Measurements from ENCODE around the gene FMC1.
"Not testable (repeated sequence)": the region's sequence is repeated elsewhere in the genome, so short reads cannot be mapped to it uniquely, and the experiment has no call there.

FMC1 gene

GRCh38 chr7:139355320-139355719 is 14.2 kb downstream of the FMC1 start:
- Histone ChIP-seq H3K36me3 (replicated peaks; ENCODE audit: insufficient read depth, low read length) (no peaks in the 10 kb centered on the region), H3K27ac (ENCODE audit: low read length) (no peak overlapping the region), H3K4me1 (ENCODE audit: low read length) (no peaks in the 10 kb centered on the region), H3K4me3 (ENCODE audit: low read length) (no peak overlapping the region), H3K9ac (ENCODE audit: low read length) (no peak overlapping the region), H3K79me2 (ENCODE audit: low read length) (peaks cover 11% of the 10 kb centered on the region), H4K20me1 (ENCODE audit: insufficient read depth, low read length) (no peaks in the 10 kb centered on the region), H3K9me3 (replicated peaks; ENCODE audit: insufficient read depth, low read length) (no peaks in the 10 kb centered on the region), H3K27me3 (replicated peaks; ENCODE audit: insufficient read depth, low read length) (no peaks in the 10 kb centered on the region), H2AFZ (ENCODE audit: low read length) (no peak overlapping the region), H3K4me2 (ENCODE audit: low read depth, low read length) (no peak overlapping the region), H3K9me2 (replicated peaks; ENCODE audit: insufficient read depth, low read length) (no peaks in the 10 kb centered on the region), H3F3A (ENCODE audit: insufficient read depth, low read length) (peaks cover 22% of the 10 kb centered on the region)
- no peak for TF ChIP-seq CTCF (IDR thresholded peaks at IDR 0.05; ENCODE audit: low read length)
- TF ChIP-seq EZH2 (optimal IDR thresholded peaks at IDR 0.05; ENCODE audit: low read depth, low read length), result no peak
- no peak for TF ChIP-seq EZH2phosphoT487 (IDR thresholded peaks at IDR 0.05; ENCODE audit: low read length)
- DNase-seq, result no peak

GRCh38 chr7:139357729-139358506 is 16.8 kb downstream of the FMC1 start:
- H3K9ac ChIP-seq (ENCODE audit: low read length), result peak overlapping the region; percentile 94
- H2AFZ ChIP-seq (ENCODE audit: low read length), result peak overlapping the region; percentile 55
- H4K20me1 ChIP-seq (ENCODE audit: insufficient read depth, low read length), result peaks cover 24% of the 10 kb centered on the region
- H3K36me3 ChIP-seq (replicated peaks; ENCODE audit: insufficient read depth, low read length); H3K9me2 ChIP-seq (replicated peaks; ENCODE audit: insufficient read depth, low read length); H3K27me3 ChIP-seq (replicated peaks; ENCODE audit: insufficient read depth, low read length); DNase-seq; H3K9me3 ChIP-seq (replicated peaks; ENCODE audit: insufficient read depth, low read length): not testable (repeated sequence)
- peaks cover 16% of the 10 kb centered on the region; the same call in 1 of the 2 replicates for H3K4me1 ChIP-seq (ENCODE audit: low read length)
- peak overlapping the region; percentile 91 for H3K4me3 ChIP-seq (ENCODE audit: low read length)
- H3K79me2 ChIP-seq (ENCODE audit: low read length), result peaks cover 37% of the 10 kb centered on the region
- peaks cover 26% of the 10 kb centered on the region for H3F3A ChIP-seq (ENCODE audit: insufficient read depth, low read length)
- peak overlapping the region; percentile 93; the same call in 1 of the 2 replicates for H3K27ac ChIP-seq (ENCODE audit: low read length)
- peak overlapping the region; percentile 69 for H3K4me2 ChIP-seq (ENCODE audit: low read depth, low read length)

- peaks cover 46% of the 10 kb centered on the region for H3K79me2 ChIP-seq (ENCODE audit: low read length)
- DNase-seq, result peak; percentile 77
- peak overlapping the region; percentile 91 for H3K4me3 ChIP-seq (ENCODE audit: low read length)
- H3K9ac ChIP-seq (ENCODE audit: low read length), result peak overlapping the region; percentile 94
- no peaks in the 10 kb centered on the region for H3K9me2 ChIP-seq (replicated peaks; ENCODE audit: insufficient read depth, low read length)
- peak overlapping the region; percentile 69 for H3K4me2 ChIP-seq (ENCODE audit: low read depth, low read length)
- peak overlapping the region; percentile 93 for H3K27ac ChIP-seq (ENCODE audit: low read length)
- H3K27me3 ChIP-seq (replicated peaks; ENCODE audit: insufficient read depth, low read length), result no peaks in the 10 kb centered on the region
- TF ChIP-seq EZH2phosphoT487 (IDR thresholded peaks at IDR 0.05; ENCODE audit: low read length), result no peak
- TF ChIP-seq CTCF (IDR thresholded peaks at IDR 0.05; ENCODE audit: low read length), result no peak
- TF ChIP-seq EZH2 (optimal IDR thresholded peaks at IDR 0.05; ENCODE audit: low read depth, low read length), result no peak
- H2AFZ ChIP-seq (ENCODE audit: low read length), result peak overlapping the region; percentile 55
- H3K36me3 ChIP-seq (replicated peaks; ENCODE audit: insufficient read depth, low read length), result no peaks in the 10 kb centered on the region; the same call in 1 of the 2 replicates
- H3K4me1 ChIP-seq (ENCODE audit: low read length), result peaks cover 16% of the 10 kb centered on the region; the same call in 1 of the 2 replicates
- H4K20me1 ChIP-seq (ENCODE audit: insufficient read depth, low read length), result peaks cover 32% of the 10 kb centered on the region
- peaks cover 26% of the 10 kb centered on the region for H3F3A ChIP-seq (ENCODE audit: insufficient read depth, low read length)
- H3K9me3 ChIP-seq (replicated peaks; ENCODE audit: insufficient read depth, low read length), result no peaks in the 10 kb centered on the region
These were observed 17.6 kb downstream of the FMC1 start for GRCh38 chr7:139358541-139359365.

Data from MM.1S (cell line).